ENCODE results near the gene AP3B1.
"Not testable (repeated sequence)": the region's sequence is repeated elsewhere in the genome, so short reads cannot be mapped to it uniquely, and the experiment has no call there.

Gene AP3B1

DNA sequence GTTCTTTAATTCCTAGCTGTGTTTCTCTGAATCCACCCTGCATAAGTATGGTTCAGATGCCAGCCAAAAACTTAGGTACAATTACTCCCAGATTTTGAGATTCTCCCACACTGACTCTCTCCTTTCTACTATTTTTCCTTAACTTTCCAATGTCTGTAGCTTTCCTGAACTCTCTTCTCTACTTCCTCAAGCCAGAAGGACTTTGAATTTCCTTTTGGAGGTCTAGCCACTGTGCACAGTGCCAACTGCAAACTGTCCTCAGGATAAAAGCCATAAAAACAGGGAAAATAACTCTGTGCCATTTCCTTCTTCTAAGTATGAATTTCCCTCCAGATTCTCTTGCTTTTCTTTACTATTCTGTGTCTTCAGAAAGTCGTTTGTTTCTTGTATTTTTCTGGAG, 157.2 kb downstream of the AP3B1 start:
- no peak for DNase-seq

DNA sequence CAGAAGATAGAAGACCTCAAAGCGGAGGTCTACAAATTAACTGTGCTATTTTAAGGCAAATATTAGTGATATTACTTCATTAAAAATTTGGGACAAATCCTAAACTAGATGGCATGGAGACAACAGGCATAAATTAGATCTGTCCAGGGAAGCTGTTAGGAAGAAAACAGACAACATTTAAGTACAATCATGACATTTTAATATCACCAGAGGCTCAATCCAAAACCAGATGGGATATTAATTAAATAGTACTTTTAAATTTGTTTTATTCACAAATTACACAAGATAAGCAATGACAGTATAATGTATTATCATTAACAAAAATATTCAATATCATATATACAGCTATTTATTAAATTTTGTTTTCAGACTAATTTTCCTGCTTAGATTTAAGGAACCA, 161.1 kb downstream of the AP3B1 start:
- no peak for DNase-seq

DNA sequence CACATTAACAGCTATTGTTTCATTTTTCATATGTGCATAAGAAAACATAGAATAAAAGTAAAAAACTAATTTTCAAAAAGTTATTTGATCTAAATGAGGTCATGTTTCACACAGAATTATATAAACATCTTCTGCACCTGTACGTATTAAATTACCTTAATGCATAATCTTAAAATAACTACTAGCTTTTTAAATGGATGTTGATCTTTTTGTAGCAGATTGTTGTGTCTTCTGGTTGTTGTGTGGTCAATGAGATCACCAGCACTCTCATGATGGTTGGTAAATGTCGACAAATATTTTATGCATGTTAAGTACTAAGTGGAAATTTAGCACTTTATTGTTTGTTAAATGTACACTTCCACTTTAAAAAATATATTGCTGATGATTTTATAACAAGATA, 162.0 kb downstream of the AP3B1 start:
- no peak for DNase-seq

DNA sequence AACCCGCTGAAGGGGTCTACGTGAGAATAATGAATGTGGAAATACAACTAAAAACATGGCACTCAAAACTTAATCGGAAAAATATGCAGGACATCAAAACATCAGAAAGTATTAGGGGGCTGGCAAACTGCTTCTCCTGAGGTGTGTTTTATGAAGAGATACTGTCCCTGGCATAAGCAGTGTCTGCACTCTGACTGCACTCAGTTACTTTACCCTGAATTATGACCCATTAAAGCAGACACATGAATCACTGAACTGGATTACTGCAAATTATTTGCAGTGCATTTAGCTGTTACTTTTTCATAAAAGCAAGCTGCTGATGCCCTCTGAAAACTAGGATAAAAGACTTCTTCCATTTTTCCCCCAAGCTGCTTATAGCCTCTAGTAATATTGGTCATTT, 164.9 kb downstream of the AP3B1 start:
- DNase-seq, result no peak

DNA sequence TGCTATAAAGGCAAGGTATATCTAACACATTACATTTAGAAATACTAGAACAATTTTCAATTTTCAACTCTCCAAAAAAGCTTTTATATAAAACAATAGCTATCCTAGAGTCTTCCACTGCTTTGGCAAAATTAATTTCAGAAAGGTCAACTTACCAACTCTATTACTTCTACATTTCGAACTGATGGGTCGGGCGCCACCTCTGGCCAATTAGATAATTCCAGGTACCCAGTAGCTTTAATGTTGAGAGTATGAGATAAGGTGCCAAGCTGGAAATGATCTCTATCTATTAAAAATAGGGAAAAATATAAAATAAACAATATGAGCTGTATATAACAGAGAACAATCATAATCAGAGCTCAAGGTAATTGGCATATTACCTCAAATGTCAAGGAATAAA, 166.6 kb downstream of the AP3B1 start:
- DNase-seq, result no peak

- no peak for DNase-seq
Measured at GRCh38 chr5:78126536-78126935, 168.0 kb downstream of the AP3B1 start.

GRCh38 chr5:78116167-78116566, 178.3 kb downstream of the AP3B1 start:
- DNase-seq, result no peak

- DNase-seq, result no peak
Measured at GRCh38 chr5:78113689-78114264, 180.7 kb downstream of the AP3B1 start.

DNA sequence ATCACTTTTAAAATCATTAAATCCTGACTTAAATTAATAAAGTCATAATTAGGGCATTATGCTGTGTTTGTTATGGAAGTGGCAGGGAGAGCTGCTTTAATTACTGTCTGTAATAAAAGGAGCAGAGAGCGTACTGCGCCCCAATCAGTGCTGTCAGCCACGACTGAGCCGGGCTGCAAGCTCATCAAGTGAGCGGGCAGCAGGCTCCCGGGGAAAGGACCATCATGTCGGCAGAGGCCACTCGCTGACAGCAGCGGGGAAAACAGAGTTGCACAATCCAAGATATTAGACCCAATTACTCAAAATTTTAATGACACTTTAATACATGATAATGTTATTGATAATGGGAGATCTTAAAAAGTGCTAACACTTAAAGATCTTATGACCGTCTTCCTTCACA, 181.6 kb downstream of the AP3B1 start:
- no peak for DNase-seq

DNA sequence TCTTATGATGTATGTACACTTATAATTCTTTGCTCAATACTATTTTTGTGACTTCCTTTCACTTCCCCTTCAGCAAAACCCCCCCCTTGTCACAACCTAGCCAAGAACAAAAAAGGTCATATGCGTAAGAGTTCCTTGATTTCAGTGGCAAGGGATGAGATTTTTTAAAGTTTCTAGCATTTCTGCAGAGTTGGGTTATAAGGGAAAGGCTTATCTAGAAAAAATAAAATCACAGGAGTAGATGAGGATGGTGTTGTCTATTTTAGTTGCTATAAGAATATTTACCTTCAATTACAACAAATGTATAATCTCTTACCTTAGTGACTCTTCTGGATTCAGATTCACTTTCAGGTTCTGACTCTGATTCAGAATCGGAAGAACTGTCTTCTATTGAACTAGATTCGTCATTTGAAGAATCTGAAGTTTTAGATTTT, 184.6 kb downstream of the AP3B1 start:
- DNase-seq, result no peak

GRCh38 chr5:78108564-78108963, 185.9 kb downstream of the AP3B1 start:
- no peak for DNase-seq

DNA sequence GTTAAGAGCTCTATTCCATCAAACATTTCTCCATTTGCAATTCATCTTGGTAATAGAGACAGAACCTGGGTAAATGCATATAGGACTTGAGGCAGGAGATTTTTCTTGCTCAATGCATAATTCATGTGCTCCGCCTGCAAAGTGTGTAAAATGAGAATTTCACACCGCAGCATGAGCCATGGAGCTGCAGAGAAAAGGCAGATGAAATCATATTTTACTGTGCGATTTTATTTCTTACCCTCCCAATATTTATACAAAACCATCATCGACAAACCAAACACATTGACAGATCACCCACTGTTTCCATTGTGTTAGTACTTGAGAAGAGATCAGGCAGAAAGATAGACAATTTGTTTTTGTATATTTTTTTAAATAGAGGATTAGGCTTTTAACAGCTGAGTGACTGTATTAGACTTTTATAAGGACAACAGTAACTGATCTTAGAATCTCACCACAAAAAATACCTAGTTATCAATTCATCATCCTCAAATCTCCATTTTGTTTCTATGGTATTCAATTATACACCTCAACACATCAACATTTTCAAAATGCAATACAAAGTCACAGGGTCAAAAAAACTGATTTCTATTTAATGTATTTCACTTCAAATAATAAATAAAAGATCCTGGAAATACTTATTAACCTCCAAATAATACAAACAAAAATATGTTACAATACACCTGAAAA, 191.1 kb downstream of the AP3B1 start:
- no peak for DNase-seq

DNA sequence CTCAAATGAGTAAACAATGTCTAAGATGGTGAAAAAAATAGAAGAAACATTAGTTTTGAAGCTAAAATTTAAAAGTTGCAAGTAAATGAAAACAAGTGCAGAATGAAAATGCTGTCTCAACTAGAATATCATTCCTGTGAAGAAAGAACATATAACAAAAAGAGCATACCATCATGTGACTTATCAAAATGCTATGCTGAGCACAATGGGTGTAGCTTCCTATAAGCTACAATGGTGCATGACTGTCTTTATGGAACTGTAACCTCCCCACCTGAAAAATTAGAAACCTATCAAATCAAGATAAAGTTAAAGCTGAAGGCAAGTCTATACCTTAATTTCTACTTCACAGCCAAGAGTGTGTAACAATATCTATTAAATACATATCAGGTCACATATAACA, 192.0 kb downstream of the AP3B1 start:
- no peak for DNase-seq

- DNase-seq, result no peak
Measured at GRCh38 chr5:78095125-78095524, 199.4 kb downstream of the AP3B1 start.

DNA sequence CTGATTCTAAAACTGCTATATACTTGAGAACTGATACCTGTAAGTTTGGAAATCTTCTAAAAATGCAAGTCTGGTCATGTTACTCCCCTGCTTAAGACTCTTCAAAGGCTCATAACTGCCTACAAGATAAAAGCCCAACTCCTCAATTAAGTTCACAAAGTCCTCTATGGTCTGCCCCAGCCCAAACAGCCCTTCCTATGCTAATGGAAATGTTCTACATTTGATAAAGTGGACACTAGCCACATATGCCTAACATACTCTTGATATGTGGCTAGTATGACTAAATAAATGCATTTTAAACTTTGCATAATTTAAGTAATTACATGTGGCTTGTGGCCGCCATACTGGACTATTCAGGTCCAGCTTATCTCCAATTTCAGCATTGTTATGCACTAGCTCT, 204.5 kb downstream of the AP3B1 start:
- DNase-seq, result no peak

DNA sequence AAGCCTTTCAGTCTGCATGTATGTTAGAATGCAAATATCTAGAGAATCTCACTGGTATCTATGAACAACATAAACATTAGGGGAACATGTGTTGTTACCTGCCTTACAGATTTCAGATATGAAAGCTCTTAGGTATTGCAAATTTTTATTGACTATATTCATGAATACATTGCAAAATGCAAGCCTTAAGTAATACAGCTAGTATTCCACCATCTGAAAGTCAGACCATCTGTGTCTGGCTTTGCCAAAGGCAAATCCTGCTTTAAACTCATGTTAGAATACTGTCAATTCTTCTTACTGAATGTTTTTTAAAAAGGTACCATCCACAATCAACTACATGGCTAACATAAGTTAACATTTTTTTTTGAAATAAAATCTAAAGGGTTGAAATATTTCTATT, 215.6 kb downstream of the AP3B1 start:
- DNase-seq, result no peak

DNA sequence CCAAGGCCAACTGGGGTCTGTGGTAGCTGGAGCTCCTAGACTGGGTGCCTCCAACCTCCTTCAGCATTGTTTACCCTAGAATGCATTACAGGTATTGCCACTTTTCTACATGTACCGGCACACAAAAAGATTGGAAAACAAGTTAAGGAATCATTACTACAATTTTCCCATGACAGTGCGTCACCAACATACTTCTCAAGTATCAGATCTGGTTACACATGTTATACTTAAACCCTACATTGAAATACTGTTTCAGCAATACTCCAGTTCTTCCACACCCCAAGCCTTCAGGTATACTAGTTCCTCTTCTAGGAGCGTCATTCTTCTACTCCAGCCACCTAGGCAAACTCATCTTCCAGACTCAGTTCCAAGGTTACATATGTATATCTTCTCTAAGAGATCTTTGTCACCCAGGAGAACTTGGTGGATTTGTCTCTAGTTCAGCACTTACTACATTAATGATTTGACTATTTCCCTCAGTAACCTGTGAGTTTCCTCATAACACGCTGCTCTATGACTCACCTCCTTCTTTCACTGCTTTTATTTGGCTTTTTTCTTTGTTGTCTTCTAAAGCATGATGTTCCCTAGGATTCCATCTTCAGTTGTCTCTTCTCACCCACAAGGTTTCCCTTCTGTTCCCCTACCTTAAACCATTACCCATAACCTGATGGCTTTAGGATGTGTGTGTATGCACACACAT, 217.0 kb downstream of the AP3B1 start:
- DNase-seq, result no peak

DNA sequence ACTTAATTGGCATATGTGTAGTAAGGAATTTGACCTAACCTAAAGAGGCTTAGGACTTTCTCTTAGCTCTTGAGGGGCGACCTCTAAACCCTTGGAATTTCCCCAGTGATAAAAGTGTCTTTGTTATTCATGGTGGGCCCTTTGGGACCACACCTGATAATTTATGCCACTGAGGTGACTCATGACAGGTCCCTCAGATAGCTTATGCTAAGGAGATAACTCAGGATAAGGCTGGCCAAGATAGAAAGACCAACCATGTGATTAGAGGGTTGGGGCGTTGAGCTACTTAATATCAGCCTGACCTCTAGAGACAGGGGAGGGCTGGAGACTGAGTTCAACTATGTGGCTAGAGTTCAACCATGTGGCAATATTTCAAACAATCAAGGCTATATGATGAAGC, 218.1 kb downstream of the AP3B1 start:
- DNase-seq, result no peak

DNA sequence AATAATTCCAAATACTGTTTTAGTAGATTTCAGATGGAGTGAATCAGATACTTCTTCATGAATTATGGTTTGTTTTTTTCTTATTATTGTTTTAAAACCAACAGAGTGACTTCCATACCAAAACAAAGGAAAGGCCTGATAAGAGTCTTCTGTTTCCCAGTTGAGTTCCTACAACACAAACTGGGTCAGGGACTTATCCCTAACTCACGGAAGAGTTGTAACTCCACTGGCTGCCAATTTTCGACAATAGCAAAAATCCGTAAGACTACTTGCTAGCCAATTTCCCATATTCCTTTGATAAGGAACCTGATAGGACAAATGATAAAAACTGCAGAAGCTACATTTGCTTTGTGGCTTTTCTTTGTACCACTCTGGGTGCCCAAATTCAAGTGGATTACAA, 219.2 kb downstream of the AP3B1 start:
- DNase-seq, result no peak

GRCh38 chr5:78070691-78071090, 223.8 kb downstream of the AP3B1 start:
- not testable (repeated sequence) for DNase-seq

GRCh38 chr5:78067581-78067980, 226.9 kb downstream of the AP3B1 start:
- DNase-seq, result not testable (repeated sequence)

DNA sequence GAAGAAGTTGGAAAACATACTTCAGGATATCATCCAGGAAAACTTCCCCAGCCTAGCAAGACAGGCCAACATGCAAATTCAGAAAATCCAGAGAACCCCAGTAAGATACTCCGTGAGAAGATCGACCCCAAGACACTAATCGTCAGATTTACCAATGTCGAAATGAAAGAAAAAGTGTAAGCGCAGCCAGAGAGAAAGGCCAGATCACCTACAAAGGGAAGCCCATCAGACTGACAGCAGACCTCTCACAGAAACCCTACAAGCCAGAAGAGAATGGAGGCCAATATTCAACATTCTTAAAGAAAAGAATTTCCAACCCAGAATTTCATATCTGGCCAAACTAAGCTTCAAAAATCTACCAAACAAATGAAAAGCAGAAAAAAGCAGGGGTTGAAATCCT, 227.8 kb downstream of the AP3B1 start:
- not testable (repeated sequence) for DNase-seq

- DNase-seq, result no peak
Measured at GRCh38 chr5:78065663-78066062, 228.8 kb downstream of the AP3B1 start.

GRCh38 chr5:78064941-78065472, 229.5 kb downstream of the AP3B1 start:
- no peak for DNase-seq
